ENCODE data around the gene ELL.

- TF ChIP-seq RXRA (IDR thresholded peaks at IDR 0.05; ENCODE audit: borderline replicate concordance, low read depth) (no peak), MXI1 (IDR thresholded peaks at IDR 0.05; ENCODE audit: low read depth, low read length) (no peak), CTCF (IDR thresholded peaks at IDR 0.05) (no peak), PBX3 (IDR thresholded peaks at IDR 0.05) (no peak), EP300 (IDR thresholded peaks at IDR 0.05; ENCODE audit: borderline replicate concordance in 1 of 2, low read depth in 1 of 2, low read length in 1 of 2) (no peak), EZH2phosphoT487 (IDR thresholded peaks at IDR 0.05; ENCODE audit: borderline replicate concordance, low read depth) (no peak), TAF1 (IDR thresholded peaks at IDR 0.05; ENCODE audit: borderline replicate concordance, low read depth, low read length) (peak; percentile 94), FOXJ3 (CRISPR knock-in tag; IDR thresholded peaks at IDR 0.05) (no peak)
- TF ChIP-seq, protein P1, sequence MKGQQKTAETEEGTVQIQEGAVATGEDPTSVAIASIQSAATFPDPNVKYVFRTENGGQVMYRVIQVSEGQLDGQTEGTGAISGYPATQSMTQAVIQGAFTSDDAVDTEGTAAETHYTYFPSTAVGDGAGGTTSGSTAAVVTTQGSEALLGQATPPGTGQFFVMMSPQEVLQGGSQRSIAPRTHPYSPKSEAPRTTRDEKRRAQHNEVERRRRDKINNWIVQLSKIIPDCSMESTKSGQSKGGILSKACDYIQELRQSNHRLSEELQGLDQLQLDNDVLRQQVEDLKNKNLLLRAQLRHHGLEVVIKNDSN (IDR thresholded peaks at IDR 0.05; ENCODE audit: borderline replicate concordance, low read depth) = no peak
- TF ChIP-seq, protein P2, sequence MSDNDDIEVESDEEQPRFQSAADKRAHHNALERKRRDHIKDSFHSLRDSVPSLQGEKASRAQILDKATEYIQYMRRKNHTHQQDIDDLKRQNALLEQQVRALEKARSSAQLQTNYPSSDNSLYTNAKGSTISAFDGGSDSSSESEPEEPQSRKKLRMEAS (IDR thresholded peaks at IDR 0.05; ENCODE audit: low read depth) = no peak
These were observed at the start of gene ELL for GRCh38 chr19:18521692-18522123.
